ENCODE measurements around the gene ABCB8.
"Not testable (repeated sequence)": the region's sequence is repeated elsewhere in the genome, so short reads cannot be mapped to it uniquely, and the experiment has no call there.

ABCB8 gene

DNA sequence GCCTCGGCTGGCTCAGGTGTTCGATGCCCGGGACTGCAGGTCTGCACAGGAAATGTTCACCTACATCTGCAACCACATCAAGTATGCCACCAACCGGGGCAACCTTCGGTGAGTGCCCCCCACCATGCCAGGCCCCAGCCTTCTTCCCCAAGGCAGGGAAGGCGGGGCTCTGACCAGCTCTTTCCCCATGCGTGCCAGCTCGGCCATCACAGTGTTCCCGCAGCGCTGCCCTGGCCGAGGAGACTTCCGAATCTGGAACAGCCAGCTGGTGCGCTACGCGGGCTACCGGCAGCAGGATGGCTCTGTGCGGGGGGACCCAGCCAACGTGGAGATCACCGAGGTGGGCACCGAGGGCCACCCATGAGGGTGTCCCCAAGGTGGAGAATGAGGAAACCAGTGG, 29.9 kb upstream of the ABCB8 start:
- DNase-seq, result no peak

DNA sequence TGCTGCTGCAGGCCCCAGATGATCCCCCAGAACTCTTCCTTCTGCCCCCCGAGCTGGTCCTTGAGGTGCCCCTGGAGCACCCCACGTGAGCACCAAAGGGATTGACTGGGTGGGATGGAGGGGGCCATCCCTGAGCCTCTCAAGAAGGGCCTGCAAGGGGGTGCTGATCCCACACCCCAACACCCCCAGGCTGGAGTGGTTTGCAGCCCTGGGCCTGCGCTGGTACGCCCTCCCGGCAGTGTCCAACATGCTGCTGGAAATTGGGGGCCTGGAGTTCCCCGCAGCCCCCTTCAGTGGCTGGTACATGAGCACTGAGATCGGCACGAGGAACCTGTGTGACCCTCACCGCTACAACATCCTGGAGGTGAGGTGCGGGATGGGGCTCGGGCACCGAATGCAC, 29.2 kb upstream of the ABCB8 start:
- no peak for DNase-seq

DNA sequence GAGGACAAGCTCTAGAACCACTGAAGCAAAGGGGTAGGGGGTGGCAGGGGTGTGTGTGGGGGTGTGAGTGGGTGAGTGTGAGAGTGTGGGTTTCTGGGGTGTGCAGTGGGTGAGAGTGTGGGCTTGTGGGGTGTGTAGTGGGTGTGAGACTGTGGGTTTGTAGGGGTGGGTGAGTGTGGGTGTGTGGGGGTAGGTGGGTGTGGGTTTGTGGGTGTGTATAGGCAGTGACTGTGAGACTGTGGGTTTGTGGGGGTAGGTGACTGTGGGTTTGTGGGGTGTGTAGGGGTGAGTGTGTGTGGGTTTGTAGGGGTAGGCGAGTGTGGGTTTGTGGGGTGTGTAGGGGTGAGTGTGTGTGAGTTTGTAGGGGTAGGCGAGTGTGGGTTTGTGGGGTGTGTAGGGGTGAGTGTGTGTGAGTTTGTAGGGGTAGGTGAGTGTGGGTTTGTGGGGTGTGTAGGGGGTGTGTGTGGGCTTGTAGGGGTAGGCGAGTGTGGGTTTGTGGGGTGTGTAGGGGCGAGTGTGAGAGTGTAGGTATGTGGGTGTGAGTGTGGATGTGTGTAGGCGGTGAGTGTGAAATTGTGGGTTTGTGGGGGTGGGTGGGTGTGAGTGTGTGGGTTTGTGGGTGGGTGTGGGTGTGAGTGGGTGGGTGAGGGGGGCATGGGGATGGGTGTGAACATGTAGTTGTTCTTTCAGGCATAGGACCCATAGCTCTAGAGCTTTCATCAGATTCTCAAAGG, 28.6 kb upstream of the ABCB8 start:
- DNase-seq, result no peak

DNA sequence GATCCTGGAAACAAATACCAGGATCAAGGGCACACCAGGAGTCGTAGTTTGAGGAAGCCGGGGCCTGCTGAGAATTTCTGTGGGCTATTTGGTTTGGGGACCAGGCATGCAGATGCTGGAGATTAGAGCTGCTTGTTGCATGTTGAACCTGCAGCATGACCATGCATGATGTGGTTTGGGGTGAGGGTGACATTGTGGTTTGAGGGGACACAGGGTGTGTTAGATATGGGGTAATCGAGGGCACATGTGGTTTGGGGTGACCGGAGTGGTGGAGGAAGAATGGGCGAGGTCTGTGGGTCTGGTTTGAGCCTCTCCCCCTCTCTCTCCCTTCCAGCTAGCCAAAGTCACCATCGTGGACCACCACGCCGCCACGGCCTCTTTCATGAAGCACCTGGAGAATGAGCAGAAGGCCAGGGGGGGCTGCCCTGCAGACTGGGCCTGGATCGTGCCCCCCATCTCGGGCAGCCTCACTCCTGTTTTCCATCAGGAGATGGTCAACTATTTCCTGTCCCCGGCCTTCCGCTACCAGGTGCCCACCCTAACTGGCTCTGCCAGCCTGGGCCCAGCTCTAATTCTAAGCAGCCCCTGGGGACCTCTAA, 27.3 kb upstream of the ABCB8 start:
- no peak for DNase-seq

DNA sequence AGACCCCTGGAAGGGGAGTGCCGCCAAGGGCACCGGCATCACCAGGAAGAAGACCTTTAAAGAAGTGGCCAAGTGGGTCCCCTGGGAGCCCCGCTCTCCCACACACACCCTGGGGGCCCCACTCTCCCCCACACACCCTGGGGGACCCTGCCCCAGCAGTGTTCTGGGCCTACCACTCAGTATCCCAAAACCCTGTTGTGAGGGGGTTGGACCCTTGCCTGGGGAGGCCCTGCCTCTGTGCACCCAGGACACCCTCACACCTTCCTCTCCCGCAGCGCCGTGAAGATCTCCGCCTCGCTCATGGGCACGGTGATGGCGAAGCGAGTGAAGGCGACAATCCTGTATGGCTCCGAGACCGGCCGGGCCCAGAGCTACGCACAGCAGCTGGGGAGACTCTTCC, 26.7 kb upstream of the ABCB8 start:
- DNase-seq, result no peak

DNA sequence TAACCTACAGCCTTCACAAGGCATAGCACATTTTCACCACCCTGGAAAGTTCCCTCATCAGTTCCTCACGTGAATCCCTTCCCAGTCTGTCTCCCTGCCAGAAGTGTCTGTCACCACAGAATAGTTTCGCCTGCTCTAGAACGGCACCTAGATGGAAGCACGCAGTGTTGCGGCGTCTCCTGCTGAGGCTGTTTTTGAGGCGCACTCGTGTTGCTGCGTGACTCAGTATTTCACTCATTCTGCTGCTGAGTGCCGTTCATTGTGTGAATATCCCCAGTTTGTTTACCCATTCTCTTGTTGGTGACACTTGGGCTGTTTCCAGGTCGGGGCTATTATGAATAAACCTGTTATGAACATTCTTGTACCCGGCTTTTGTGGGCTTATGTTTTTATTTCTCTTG, 24.7 kb upstream of the ABCB8 start:
- no peak for DNase-seq

DNA sequence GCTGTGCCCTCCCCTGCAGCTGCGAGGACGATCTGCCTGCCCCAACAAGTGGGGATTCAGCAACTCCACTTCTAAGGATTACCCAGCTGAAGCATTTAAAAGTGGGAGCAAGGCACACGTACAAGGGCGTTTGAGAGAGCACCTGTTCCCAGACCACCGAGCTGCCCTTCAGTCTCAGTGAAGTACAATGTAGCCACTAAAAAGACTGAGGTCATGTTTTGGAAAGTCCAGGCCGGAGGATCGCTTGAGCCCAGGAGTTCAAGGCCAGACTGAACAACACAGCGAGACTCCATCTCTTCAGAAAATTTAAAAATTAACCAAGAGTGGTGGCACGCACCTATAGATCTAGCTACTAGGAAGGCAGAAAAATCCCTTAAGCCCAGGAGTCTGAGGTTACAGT, 22.7 kb upstream of the ABCB8 start:
- no peak for DNase-seq

DNA sequence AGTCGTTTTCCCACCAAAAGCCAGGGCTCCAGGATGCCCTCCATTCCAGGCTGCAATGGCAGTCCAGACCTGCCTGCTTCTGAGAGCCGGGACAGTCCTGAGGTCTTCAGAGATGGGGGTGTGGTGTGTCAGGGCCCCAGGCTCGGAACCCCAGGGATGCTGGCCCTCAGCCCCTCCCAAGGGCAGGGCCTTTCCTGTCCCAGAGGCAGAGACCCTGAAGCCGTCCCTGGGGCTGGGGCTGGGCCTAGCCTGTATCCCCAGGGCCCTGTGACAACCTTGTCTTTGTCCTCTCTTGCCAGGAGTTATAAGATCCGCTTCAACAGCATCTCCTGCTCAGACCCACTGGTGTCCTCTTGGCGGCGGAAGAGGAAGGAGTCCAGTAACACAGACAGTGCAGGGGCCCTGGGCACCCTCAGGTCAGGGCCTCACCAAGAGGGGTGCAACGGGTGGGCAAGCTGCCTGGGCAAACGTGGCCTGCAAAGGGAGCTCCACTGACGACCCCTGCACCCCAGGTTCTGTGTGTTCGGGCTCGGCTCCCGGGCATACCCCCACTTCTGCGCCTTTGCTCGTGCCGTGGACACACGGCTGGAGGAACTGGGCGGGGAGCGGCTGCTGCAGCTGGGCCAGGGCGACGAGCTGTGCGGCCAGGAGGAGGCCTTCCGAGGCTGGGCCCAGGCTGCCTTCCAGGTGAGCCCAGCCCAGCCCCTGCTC, 21.5 kb upstream of the ABCB8 start:
- no peak for DNase-seq

DNA sequence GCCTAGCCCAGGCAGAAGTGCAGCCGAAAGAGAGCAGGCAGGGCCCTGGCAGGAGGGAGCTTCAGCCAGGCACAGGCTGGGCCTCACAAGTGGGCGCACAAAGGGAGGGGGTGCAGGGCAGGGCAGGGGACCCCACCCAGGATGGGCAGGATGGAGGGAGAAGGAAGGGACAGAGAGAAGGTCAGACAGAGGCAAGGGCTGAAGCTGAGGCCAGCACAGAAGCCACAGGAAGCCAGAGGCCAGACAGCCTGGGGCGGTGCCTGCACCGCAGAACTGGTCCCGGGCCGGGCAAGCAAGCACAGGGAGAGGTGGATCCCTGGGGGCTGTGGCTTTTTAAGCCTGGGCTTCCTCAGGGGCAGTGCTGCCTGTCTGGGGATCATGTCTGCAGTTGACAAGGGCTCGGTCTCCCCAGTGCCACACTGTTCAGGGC, 20.8 kb upstream of the ABCB8 start:
- no peak for DNase-seq

DNA sequence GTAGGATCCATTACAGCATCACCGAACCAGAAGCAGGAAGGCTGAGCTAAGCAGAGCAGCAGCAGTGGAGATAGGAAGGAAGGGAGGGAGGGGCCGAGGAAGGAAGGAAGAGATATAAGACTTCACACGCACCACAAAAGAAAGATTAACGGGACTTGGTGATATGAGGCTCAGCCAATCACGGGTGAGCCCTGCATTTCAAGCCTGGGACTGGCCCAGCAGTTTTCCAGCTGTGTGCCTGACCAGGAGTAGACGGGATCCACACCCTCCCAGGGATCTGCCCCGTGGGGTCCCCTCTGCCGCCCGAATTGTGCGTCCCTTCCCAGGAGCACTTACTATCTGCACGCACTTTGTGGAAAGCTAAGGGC, 20.1 kb upstream of the ABCB8 start:
- no peak for DNase-seq

DNA sequence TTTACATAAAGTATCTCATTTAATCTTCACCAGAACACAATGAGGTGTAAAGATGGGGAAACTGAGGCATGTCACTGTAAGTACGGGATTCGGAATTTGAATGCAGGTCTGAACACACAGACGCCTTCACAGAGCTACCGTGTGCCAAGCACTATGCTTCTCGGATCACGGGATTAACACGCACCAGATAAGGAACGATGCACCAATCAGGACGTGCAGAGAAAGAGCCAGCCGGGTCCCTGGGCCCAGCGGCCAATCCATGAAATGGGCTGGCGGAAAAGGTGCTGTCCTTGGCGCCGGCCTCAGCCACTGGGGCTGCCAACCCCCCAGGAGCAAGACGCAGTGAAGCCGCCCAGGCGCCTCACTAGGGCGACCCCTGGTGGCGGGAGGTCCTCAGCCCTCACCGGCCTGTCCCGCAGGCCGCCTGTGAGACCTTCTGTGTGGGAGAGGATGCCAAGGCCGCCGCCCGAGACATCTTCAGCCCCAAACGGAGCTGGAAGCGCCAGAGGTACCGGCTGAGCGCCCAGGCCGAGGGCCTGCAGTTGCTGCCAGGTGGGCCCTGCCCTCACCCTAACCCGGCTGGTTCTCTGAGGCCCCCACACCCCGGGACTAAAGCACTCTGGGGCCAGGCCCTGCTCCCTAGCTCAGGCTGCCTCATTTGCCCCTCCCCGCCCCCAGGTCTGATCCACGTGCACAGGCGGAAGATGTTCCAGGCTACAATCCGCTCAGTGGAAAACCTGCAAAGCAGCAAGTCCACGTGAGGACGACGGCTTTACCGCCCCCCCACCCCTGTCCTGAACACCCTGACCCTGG, 19.5 kb upstream of the ABCB8 start:
- DNase-seq, result peak; percentile 63

DNA sequence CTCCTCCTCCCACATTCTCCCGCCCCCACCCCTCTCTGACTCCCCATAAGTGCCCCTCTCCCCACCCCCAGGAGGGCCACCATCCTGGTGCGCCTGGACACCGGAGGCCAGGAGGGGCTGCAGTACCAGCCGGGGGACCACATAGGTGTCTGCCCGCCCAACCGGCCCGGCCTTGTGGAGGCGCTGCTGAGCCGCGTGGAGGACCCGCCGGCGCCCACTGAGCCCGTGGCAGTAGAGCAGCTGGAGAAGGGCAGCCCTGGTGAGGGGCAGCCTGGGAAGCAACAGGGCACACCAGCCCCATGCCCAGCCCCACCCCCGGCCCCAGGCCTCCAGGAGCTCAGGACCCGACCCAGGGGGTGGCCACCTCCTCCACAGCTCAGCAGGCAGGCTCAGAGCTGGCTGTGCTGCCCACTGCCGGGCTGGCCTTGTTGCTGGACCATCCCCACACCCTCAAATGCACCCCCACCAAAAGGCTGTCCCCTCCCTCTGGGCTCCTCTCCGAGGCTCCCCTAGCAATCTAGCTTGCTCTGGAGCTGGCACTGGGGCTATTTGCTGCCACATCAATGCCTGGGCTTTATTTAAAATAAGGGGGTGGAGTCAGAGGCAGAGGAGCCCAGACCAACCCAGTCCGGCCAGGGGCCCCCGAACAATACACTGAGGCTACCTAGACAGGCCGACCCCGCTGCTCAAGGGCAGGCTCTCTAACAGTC, 18.8 kb upstream of the ABCB8 start:
- DNase-seq, result no peak

DNA sequence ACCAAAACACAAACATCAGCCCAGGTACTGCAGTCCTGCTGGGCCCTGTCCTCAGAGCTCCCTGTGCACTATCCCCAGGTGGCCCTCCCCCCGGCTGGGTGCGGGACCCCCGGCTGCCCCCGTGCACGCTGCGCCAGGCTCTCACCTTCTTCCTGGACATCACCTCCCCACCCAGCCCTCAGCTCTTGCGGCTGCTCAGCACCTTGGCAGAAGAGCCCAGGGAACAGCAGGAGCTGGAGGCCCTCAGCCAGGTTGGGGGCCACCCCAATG, 18.3 kb upstream of the ABCB8 start:
- DNase-seq, result no peak

DNA sequence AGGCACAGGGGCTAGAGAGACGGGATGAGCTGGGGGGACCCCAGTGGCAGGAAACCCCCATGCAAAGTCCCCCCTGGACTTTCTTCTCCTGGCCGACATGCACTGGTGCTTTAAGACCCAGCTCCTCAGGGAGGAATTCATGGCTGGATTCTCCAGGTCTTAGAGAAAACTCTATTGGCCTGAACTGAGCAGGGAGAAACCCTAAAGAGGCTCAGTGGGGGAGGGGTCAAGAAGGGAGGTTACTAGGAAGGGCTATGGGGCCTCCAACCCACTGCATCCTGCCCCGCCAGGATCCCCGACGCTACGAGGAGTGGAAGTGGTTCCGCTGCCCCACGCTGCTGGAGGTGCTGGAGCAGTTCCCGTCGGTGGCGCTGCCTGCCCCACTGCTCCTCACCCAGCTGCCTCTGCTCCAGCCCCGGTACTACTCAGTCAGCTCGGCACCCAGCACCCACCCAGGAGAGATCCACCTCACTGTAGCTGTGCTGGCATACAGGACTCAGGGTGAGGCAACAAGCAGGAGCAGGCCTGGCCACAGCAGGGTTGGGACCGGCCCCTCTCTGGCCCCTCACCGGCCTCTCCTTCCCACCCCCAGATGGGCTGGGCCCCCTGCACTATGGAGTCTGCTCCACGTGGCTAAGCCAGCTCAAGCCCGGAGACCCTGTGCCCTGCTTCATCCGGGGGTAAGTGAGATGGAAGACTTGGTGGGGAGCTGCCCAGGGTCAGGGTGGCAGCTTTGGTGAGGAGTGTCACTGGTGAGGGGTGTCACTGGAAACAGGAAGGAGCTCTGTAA, 17.7 kb upstream of the ABCB8 start:
- DNase-seq, result peak; percentile 65

DNA sequence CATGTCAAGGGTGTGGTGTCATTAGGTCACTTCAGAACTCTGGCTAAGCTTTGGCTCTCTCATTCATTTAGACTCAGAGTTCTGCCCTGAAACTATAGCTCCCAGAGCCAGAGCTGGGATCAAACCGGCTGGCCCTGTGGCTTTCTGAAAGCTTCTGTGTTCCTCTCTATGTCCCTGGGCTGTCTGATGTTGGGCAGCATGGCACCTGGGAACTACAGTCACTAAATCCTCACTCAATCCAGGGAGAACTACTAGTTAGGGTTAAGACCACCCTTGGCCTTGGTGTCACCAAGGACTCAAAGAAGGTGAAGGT, 17.2 kb upstream of the ABCB8 start:
- DNase-seq, result no peak

DNA sequence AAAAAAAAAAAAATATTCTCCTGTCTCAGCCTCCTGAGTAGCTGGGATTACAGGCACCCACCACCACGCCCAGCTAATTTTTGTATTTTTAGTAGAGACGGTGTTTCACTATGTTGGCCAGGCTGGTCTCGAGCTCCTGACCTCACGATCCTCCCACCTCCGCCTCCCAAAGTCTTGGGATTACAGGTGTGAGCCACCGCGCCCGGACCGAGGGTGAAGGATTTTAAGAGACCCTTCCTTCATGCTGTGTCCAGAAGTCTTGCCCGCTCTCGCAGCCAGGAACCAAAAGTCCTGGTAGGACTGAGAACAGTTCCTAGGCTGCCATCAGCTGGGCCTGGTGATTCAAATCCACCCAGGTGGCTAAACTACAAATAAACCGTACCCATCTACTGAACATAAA, 16.6 kb upstream of the ABCB8 start:
- not testable (repeated sequence) for DNase-seq

DNA sequence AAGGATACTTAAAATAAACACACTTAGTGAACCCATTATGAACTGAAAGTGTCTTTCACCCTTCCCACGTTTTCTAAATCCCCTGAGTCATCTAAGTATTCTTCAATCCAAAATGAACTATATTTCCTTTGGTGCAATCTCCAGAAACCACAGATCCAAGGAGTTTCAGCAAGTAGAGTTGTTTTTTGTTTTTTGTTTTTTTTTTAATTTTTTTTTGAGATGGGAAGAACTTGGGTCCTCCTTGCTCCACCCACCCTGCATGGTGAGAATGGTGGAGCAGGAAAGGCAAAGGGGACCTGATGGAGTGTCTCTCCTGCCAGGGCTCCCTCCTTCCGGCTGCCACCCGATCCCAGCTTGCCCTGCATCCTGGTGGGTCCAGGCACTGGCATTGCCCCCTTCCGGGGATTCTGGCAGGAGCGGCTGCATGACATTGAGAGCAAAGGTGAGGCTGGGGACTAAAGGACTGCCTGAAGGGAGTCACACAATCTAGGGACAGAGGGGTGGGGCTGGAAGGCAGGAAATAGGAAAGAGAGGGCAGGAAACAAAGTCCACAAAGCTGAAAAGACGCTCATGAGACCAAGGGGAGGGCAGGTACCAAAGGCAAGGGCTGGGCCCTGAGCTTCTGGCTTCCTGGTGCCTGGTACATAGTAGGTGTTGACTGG, 16.1 kb upstream of the ABCB8 start:
- DNase-seq, result no peak

DNA sequence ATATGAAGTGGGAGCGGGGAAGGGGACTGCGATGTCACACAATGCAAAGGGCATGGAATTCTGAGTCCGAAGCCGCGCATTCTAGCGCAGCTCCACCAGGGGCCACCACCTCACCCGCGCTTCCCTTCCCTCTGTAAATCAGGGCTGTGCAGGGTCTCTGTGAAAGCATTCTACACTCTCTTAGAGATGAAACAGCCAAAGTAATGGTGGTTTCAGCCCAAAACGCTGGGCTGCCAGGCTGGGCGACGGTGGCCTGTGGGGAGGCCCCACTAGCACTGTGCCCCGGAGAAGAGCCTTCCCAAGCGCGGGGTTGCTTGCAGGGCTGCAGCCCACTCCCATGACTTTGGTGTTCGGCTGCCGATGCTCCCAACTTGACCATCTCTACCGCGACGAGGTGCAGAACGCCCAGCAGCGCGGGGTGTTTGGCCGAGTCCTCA, 15.3 kb upstream of the ABCB8 start:
- DNase-seq, result peak; percentile 86

DNA sequence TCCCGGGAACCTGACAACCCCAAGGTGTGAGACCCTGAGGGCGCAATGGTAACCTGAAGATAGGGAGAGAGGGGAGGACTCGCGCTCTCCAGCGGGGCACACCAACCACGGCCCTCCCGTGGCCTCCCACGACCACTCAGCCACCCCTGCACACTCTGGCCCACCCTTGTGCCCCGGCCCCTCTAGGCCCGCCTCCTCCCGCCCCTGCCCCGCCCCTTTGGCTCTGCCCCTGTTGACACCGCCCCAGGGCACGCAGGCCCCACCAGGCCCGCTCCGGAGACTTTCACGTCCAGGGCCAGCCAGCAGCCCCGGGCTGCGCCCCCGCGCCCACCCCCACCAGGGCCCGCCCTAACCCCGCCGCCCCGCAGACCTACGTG, 14.9 kb upstream of the ABCB8 start:
- DNase-seq, result no peak

DNA sequence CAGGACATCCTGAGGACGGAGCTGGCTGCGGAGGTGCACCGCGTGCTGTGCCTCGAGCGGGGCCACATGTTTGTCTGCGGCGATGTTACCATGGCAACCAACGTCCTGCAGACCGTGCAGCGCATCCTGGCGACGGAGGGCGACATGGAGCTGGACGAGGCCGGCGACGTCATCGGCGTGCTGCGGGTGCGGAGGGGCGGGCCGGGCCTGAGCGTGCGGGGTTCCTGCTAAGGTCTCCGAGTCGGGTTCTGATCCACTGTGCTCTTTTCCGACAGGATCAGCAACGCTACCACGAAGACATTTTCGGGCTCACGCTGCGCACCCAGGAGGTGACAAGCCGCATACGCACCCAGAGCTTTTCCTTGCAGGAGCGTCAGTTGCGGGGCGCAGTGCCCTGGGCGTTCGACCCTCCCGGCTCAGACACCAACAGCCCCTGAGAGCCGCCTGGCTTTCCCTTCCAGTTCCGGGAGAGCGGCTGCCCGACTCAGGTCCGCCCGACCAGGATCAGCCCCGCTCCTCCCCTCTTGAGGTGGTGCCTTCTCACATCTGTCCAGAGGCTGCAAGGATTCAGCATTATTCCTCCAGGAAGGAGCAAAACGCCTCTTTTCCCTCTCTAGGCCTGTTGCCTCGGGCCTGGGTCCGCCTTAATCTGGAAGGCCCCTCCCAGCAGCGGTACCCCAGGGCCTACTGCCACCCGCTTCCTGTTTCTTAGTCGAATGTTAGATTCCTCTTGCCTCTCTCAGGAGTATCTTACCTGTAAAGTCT, 14.3 kb upstream of the ABCB8 start:
- DNase-seq, result peak; percentile 96

DNA sequence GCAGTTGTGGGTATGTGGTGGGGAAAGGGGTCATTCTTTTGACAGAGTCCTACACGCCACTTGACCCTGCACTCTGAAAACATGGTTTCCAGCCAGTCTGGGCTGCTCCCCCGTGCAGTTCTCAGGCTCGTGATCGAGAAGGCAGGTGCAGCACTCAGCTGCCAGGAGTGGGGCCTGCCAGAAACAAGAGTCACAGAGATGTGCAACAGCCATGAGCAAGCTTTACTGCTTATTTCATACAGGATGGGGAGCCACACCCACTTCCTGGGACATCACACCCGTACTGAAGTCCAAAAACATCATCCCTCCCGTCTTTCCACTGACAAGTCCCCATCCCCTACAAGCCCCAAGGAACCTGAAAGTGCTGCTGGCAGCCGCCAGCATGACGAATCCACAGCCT, 13.3 kb upstream of the ABCB8 start:
- no peak for DNase-seq
